HCT116 (cell line): Measurements from ENCODE around the gene SENP6. TPM values are rescaled to one million over a fixed set of nuclear protein-coding genes. Genes with fewer than 3 reads are reported as not detected.

Source experiments
- ATAC-seq: fragments of 200-7000 bp; cut with Tn5 transposase; 2 replicates; pipeline ENCODE4 v1.9.1; 2020; ENCODE audit warnings: mild to moderate bottlenecking, moderate library complexity
- BruUV-seq: library from RNA; stranded (reverse); fragments of 400-500 nt; replicated peaks from 2 replicates; lab custom pipeline; 2021; lab: Mats Ljungman, UMichigan
- CTCF ChIA-PET: fragments of 300-600 bp; sonication (Branson Sonifier 250); formaldehyde crosslinking; loops from one replicate; lab custom pipeline; 2021; ENCODE audit warnings: antibody characterized with exemption; lab: Charles Lee
- POLR2A ChIA-PET: fragments of 300-600, 350-600 bp; sonication (Branson Sonifier 250); formaldehyde crosslinking; loops from one replicate; lab custom pipeline; 2021; ENCODE audit warnings: antibody characterized with exemption; lab: Charles Lee
- RAD21 ChIA-PET, 2 experiments: fragments of 300-600 bp; sonication (Branson Sonifier 250); formaldehyde crosslinking; loops; one replicate each; lab custom pipeline; 2023; ENCODE audit warnings: low total read pairs in 2 of 2; ENCODE audit not compliant: uncharacterized antibody in 2 of 2, unreplicated experiment in 2 of 2, low non-redundant PET in 1 of 2; lab: Charles Lee
- DNase-seq: peaks from one replicate; pipeline ENCODE4 v3.0.0-alpha.2; 2010; ENCODE audit warnings: low read depth, low spot score
- H2AFZ ChIP-seq: fragments of 200-600 bp; shearing (Covaris generic), sonication (generic); 2 replicates; pipeline ENCODE4 v1.6.1; 2017; ENCODE audit warnings: low read depth, mixed run types, mixed read lengths, antibody characterized with exemption, low read length; ENCODE audit not compliant: poor library complexity, severe bottlenecking
- H3K27ac ChIP-seq: 2 replicates; pipeline ENCODE4 v1.5.1; 2012; ENCODE audit warnings: low read depth, low read length
- H3K27me3 ChIP-seq: fragments of 200-600 bp; sonication (generic); 2 replicates; pipeline ENCODE4 v1.6.1; 2016; ENCODE audit warnings: mixed run types, low read length, mixed read lengths; ENCODE audit not compliant: insufficient read depth
- H3K36me3 ChIP-seq, 2 experiments: fragments of 200-500 bp in 1 of 2; fragments of 200-600 bp in 1 of 2; sonication (Bioruptor generic) in 1 of 2; sonication (generic) in 1 of 2; 2 replicates each; pipeline versions ENCODE4 v1.5.1 to v1.6.1; 2014 to 2016; ENCODE audit warnings: low read length in 2 of 2, inconsistent platforms in 1 of 2, mixed read lengths in 1 of 2, mixed run types in 1 of 2; ENCODE audit not compliant: insufficient read depth in 2 of 2, control insufficient read depth in 1 of 2
- H3K4me1 ChIP-seq, 2 experiments: fragments of 200-600 bp in 1 of 2; sonication (generic) in 1 of 2; 2 replicates each; pipeline versions ENCODE4 v1.5.1 to v1.6.1; 2012 to 2017; ENCODE audit warnings: low read length in 2 of 2, inconsistent platforms in 1 of 2, mild to moderate bottlenecking in 1 of 2, mixed read lengths in 1 of 2, mixed run types in 1 of 2, moderate library complexity in 1 of 2; ENCODE audit not compliant: insufficient read depth in 2 of 2, control insufficient read depth in 1 of 2
- H3K4me2 ChIP-seq: fragments of 200-600 bp; sonication (generic); 2 replicates; pipeline ENCODE4 v1.6.1; 2017; ENCODE audit warnings: mixed run types, low read length, mixed read lengths
- H3K4me3 ChIP-seq, 2 experiments: fragments of 200-600 bp in 1 of 2; sonication (generic) in 1 of 2; replicated peaks in 1 of 2; 2 replicates each; pipeline ENCODE4 v1.5.1; 2011 to 2016; ENCODE audit warnings: low read length in 2 of 2, control low read depth in 1 of 2, low read depth in 1 of 2, mild to moderate bottlenecking in 1 of 2, mixed read lengths in 1 of 2, mixed run types in 1 of 2
- H3K79me2 ChIP-seq: fragments of 200-600 bp; sonication (generic); 2 replicates; pipeline ENCODE4 v1.6.1; 2017; ENCODE audit warnings: mild to moderate bottlenecking, mixed run types, low read length, moderate library complexity, mixed read lengths; ENCODE audit not compliant: insufficient read depth
- H3K9ac ChIP-seq: fragments of 200-600 bp; sonication (generic); 2 replicates; pipeline ENCODE4 v1.6.1; 2016; ENCODE audit warnings: low read length, mixed read lengths
- H3K9me2 ChIP-seq: fragments of 200-600 bp; sonication (generic), shearing (Covaris generic); 2 replicates; pipeline ENCODE4 v1.6.1; 2017; ENCODE audit warnings: mixed run types, mild to moderate bottlenecking, moderate library complexity; ENCODE audit not compliant: insufficient read depth
- H3K9me3 ChIP-seq, 2 experiments: fragments of 200-500 bp in 1 of 2; fragments of 200-600 bp in 1 of 2; sonication (Bioruptor generic) in 1 of 2; sonication (generic) in 1 of 2; 2 replicates each; pipeline ENCODE4 v1.6.1; 2014 to 2017; ENCODE audit warnings: low read length in 2 of 2, mixed read lengths in 2 of 2, inconsistent platforms in 1 of 2, low read depth in 1 of 2, mild to moderate bottlenecking in 1 of 2, mixed run types in 1 of 2, moderate library complexity in 1 of 2; ENCODE audit not compliant: control insufficient read depth in 1 of 2, insufficient read depth in 1 of 2
- H4K20me1 ChIP-seq: fragments of 200-600 bp; sonication (generic), shearing (Covaris generic); 2 replicates; pipeline ENCODE4 v1.6.1; 2017; ENCODE audit warnings: mixed run types, mild to moderate bottlenecking, moderate library complexity; ENCODE audit not compliant: insufficient read depth
- CBX3 ChIP-seq: IDR thresholded peaks from 2 replicates; pipeline ENCODE4 v1.6.1; 2012; ENCODE audit warnings: low read depth
- CEBPB ChIP-seq: IDR thresholded peaks from 2 replicates; pipeline ENCODE4 v1.6.1; 2012; ENCODE audit warnings: low read depth
- ELF1 ChIP-seq: IDR thresholded peaks from 2 replicates; pipeline ENCODE4 v1.6.1; 2012; ENCODE audit warnings: low read depth, borderline replicate concordance
- EZH2 ChIP-seq: fragments of 200-600 bp; sonication (generic); IDR thresholded peaks from 2 replicates; pipeline ENCODE4 v1.6.1; 2017; ENCODE audit warnings: antibody characterized with exemption, mixed run types
- FOSL1 ChIP-seq: IDR thresholded peaks from 2 replicates; pipeline ENCODE4 v1.6.1; 2012; ENCODE audit warnings: low read depth
- POLR2AphosphoS5 ChIP-seq: IDR thresholded peaks from 2 replicates; pipeline ENCODE4 v1.6.1; 2011; ENCODE audit warnings: mild to moderate bottlenecking, low read depth, low read length, moderate library complexity
- RAD21 ChIP-seq: IDR thresholded peaks from 2 replicates; pipeline ENCODE4 v1.6.1; 2012; ENCODE audit warnings: low read depth, mild to moderate bottlenecking
- REST ChIP-seq: IDR thresholded peaks from 2 replicates; pipeline ENCODE4 v1.6.1; 2012; ENCODE audit warnings: low read depth
- SP1 ChIP-seq: IDR thresholded peaks from 2 replicates; pipeline ENCODE4 v1.6.1; 2012; ENCODE audit warnings: low read depth
- TCF7L2 ChIP-seq: IDR thresholded peaks from 2 replicates; pipeline ENCODE4 v1.7.0; 2011; ENCODE audit warnings: borderline replicate concordance, inconsistent platforms; ENCODE audit not compliant: insufficient read depth, insufficient read length; ENCODE audit errors: extremely low read depth
- YY1 ChIP-seq: IDR thresholded peaks from 2 replicates; pipeline ENCODE4 v1.6.1; 2011; ENCODE audit warnings: low read length, low read depth, moderate library complexity, mild to moderate bottlenecking; ENCODE audit not compliant: insufficient replicate concordance; ENCODE audit errors: extremely low read depth
- ZFX ChIP-seq: fragments of 450-650 bp; IDR thresholded peaks from 2 replicates; pipeline ENCODE4 v1.6.1; 2017
- intact Hi-C: fragments of 100-400 bp; cut with micrococcal nuclease; formaldehyde crosslinking; loops from 2 replicates; pipeline ENCODE4 v1.10.0; 2022
- total RNA-seq: library from RNA; stranded (reverse); gene quantifications from one replicate; pipeline ENCODE4 v1.2.1, GENCODE V29; 2021; ENCODE audit not compliant: unreplicated experiment
- TF ChIP-seq, protein P1 (sequence below): IDR thresholded peaks from 2 replicates; pipeline ENCODE4 v1.6.1; 2012

The SENP6 gene
- total RNA-seq, 1 experiment from 2014 or later, result 78.1 TPM

- Histone ChIP-seq H3K4me3 (no peak overlapping the region), H3K9ac (no peak overlapping the region), H3K4me1 (no peaks in the 10 kb centered on the region; a peak in 1 of 4 replicates), H3K27me3 (no peaks in the 10 kb centered on the region), H4K20me1 (no peaks in the 10 kb centered on the region), H3K9me2 (no peaks in the 10 kb centered on the region), H3K36me3 (no peaks in the 10 kb centered on the region; a peak in 1 of 4 replicates), H3K4me2 (no peak overlapping the region), H3K9me3 (no peaks in the 10 kb centered on the region), H3K27ac (no peak overlapping the region), H2AFZ (no peak overlapping the region), H3K79me2 (peaks cover 80% of the 10 kb centered on the region)
- no peak for TF ChIP-seq ZFX
- TF ChIP-seq CBX3, result no peak
- TF ChIP-seq POLR2AphosphoS5, result no peak
- no peak for TF ChIP-seq TCF7L2
- TF ChIP-seq FOSL1, result no peak
- no peak for TF ChIP-seq ELF1
- TF ChIP-seq EZH2, result no peak
- no peak for TF ChIP-seq CEBPB
- no peak for TF ChIP-seq RAD21
- TF ChIP-seq REST, result no peak
- TF ChIP-seq YY1, result no peak
- TF ChIP-seq SP1, result no peak
- TF ChIP-seq, protein P1, sequence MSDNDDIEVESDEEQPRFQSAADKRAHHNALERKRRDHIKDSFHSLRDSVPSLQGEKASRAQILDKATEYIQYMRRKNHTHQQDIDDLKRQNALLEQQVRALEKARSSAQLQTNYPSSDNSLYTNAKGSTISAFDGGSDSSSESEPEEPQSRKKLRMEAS, result no peak
- ChIA-PET RAD21 (no interaction called here), CTCF (no interaction called here), POLR2A (no interaction called here)
- no TSS peak for BruUV-seq
- ATAC-seq (no peak), DNase-seq (no peak)
- intact Hi-C loops, result no loop called here
Observed at GRCh38 chr6:75761489-75761888, 159.8 kb downstream of the SENP6 start.
